ENCODE measurements around the gene BLOC1S4.

The BLOC1S4 gene

DNA sequence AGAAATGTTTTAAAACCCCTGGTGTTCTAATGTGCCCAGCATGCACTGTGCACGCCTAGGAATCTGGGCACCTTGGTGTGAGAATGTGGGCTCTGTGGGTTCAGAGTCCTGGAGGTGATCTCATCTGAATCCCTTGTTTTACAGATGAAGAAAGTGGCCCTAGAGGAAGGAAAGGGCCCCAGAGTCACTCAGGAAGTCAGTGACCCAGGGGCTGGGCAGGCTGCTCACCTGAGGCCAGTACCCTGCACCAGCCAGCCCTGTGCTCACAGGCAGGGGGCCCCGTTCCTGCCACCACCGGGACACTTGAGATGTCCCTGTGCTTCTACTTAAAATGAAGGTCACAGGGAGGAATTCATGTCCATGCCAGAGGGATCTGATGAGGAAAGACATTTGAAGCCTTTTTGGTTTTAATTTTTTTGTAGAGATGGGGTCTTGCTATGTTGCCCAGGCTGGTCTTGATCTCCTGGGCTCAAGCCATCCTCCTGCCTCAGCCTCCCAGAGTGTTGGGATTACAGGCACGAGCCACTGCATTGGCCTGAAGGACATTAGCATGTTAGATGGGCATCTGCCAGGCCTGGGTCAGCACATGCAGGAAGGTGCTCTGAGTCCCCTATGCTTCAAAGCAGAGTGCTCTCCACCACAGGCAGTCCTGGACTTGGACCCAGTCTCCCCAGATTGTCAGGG, 29.7 kb upstream of the BLOC1S4 start:
- DNase-seq (no peak), ATAC-seq (no peak)
- no peaks in the 10 kb centered on the region for H3K27me3 Mint-ChIP-seq
- peak overlapping the region in 1 of 2 donors; percentile 75 for H3K27ac Mint-ChIP-seq
- no peak overlapping the region for H3K4me3 Mint-ChIP-seq
- H3K9me3 Mint-ChIP-seq = no peaks in the 10 kb centered on the region
- peaks cover 65% of the 10 kb centered on the region for H3K4me1 Mint-ChIP-seq

GRCh38 chr4:6687947-6688878, 27.8 kb upstream of the BLOC1S4 start:
- H3K4me3 Mint-ChIP-seq = peak overlapping the region; percentile 78 to 91
- H3K4me1 Mint-ChIP-seq = peaks cover 70% of the 10 kb centered on the region
- H3K9me3 Mint-ChIP-seq = no peaks in the 10 kb centered on the region
- no peak for DNase-seq
- ATAC-seq = no peak
- no peaks in the 10 kb centered on the region for H3K27me3 Mint-ChIP-seq
- no peak overlapping the region for H3K27ac Mint-ChIP-seq

DNA sequence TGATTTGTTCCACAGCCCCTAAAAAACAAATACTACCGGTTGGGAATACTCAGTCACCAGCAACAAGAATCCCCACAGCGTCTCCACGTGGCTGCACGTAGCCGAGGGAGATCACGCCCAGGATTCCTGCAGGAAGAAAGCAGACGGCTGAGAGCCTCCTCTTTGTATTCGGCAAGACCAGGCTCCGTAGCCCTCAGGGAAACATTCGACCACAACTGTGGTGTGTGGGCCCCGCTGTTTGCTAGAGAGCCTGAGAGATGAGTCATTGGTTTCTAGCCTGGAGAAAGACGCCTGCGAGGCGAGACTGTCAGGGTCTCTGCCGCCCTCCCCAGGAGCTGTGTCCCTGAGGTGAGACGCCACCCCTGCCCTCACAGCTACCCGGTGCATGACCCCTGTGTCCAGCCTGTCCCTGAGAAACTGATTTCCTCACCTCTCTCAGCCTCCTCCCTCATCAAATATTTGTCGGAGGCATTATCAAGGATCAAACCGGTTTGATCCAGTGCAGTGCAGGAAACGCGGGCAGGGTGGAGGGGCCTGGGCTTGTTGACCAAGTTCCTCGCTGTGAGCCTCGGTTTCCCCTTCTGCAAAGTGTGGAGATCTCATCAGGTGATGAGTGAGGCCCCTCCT, 27.0 kb upstream of the BLOC1S4 start:
- H3K27ac Mint-ChIP-seq = peak overlapping the region; percentile 93 to 97
- peaks cover 78% of the 10 kb centered on the region for H3K4me1 Mint-ChIP-seq
- ATAC-seq (peak; percentile 93), DNase-seq (peak; percentile 75 to 85)
- peak overlapping the region; percentile 78 to 91 for H3K4me3 Mint-ChIP-seq
- H3K27me3 Mint-ChIP-seq = no peaks in the 10 kb centered on the region
- H3K9me3 Mint-ChIP-seq = no peaks in the 10 kb centered on the region

- H3K27ac Mint-ChIP-seq = peak overlapping the region; percentile 93 to 97
- H3K27me3 Mint-ChIP-seq = no peaks in the 10 kb centered on the region
- DNase-seq = no peak
- peak; percentile 16 for ATAC-seq
- H3K9me3 Mint-ChIP-seq = no peaks in the 10 kb centered on the region
- peaks cover 83% of the 10 kb centered on the region for H3K4me1 Mint-ChIP-seq
- peak overlapping the region; percentile 78 to 91 for H3K4me3 Mint-ChIP-seq
Measured at GRCh38 chr4:6689506-6689960, 26.4 kb upstream of the BLOC1S4 start.

- H3K27ac Mint-ChIP-seq = peak overlapping the region; percentile 68 to 98
Measured at GRCh38 chr4:6692379-6692778, 23.6 kb upstream of the BLOC1S4 start.

DNA sequence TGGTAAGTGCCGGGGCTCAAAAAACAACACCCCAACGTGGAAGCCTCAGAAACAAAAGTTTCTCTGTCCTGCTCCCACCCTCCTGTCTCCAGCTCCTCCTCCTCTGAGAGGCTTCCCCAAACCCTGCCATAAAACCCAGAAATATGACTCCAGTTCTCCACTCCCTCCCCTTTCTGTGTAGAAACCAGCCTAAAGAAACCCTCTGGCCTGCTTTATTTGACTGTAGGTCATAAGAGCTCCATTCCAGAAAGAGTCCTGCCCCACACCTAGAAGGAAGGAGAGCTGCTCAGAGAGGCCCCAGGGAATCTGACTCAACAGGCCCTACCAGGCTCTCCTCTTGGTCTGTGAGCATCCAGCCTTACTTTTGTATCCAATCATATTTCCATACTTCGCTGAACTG, 23.2 kb upstream of the BLOC1S4 start:
- Mint-ChIP-seq H3K27me3 (no peaks in the 10 kb centered on the region), H3K4me1 (peaks cover 90% of the 10 kb centered on the region), H3K27ac (peak overlapping the region; percentile 68 to 98), H3K4me3 (peak overlapping the region in 1 of 2 donors; percentile 81), H3K9me3 (no peaks in the 10 kb centered on the region)
- no peak for ATAC-seq
- DNase-seq = no peak

More at GRCh38 chr4:6692379-6692778, 23.6 kb upstream of the BLOC1S4 start:
- no peaks in the 10 kb centered on the region for H3K27me3 Mint-ChIP-seq
- DNase-seq = no peak
- peaks cover 92% of the 10 kb centered on the region for H3K4me1 Mint-ChIP-seq
- H3K4me3 Mint-ChIP-seq = peak overlapping the region in 1 of 2 donors; percentile 81
- H3K9me3 Mint-ChIP-seq = no peaks in the 10 kb centered on the region
- no peak for ATAC-seq

DNA sequence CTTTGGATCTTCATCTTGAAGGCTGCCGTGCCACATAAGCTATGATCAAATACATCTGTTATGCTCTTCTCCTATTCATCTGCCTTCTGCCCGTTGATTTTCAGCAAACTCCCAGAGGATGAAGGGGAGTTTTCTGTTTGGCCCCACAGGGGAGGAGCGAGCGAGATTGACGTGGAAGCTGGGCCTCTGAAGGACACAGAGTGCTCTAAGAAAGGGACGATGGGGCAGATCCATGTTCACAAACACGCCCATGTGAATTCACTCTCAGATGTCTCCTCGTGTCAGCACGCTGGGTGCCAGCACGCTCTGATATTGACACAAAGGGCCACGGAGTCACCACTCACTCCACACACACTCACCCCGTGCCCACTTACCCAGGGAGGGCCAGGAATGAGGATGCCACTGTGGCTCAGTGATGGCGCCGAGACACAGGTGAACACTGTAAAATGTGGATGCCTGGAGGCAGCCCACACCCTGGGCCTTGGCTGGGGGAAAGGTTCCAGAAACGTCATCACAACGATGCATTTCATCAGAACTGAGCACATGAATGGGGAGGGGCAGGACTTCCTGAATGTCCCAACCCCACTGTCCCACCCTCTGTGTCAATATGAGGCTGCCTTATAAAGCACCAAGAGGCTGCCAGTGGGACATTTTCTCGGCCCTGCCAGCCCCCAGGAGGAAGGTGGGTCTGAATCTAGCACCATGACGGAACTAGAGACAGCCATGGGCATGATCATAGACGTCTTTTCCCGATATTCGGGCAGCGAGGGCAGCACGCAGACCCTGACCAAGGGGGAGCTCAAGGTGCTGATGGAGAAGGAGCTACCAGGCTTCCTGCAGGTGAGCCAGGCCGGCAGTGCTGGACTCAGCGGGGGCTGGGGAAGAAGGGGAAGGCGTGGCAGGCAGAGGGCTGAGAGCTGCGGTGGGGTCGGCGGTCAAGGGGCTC, 22.5 kb upstream of the BLOC1S4 start, which contains the start of gene S100P:
TSS of gene S100P (plus strand) at position 648 of the 946 bp plus-strand sequence. CDS start at position 703, 55 bp downstream.
- Mint-ChIP-seq H3K27ac (peak within 1 kb of the TSS; percentile 97 to 98), H3K9me3 (no peaks in the 10 kb centered on the region), H3K27me3 (no peaks in the 10 kb centered on the region), H3K4me3 (peak within 1 kb of the TSS; percentile 79 to 81), H3K4me1 (peaks cover 90% of the 10 kb centered on the region)
- ATAC-seq = no peak
- no peak for DNase-seq

GRCh38 chr4:6694177-6694901, 21.6 kb upstream of the BLOC1S4 start:
- H3K27me3 Mint-ChIP-seq = no peaks in the 10 kb centered on the region
- H3K27ac Mint-ChIP-seq = peak overlapping the region; percentile 97 to 98
- H3K4me3 Mint-ChIP-seq = peak overlapping the region; percentile 79 to 81
- DNase-seq (no peak), ATAC-seq (peak; percentile 8)
- H3K4me1 Mint-ChIP-seq = peaks cover 88% of the 10 kb centered on the region
- H3K9me3 Mint-ChIP-seq = no peaks in the 10 kb centered on the region

DNA sequence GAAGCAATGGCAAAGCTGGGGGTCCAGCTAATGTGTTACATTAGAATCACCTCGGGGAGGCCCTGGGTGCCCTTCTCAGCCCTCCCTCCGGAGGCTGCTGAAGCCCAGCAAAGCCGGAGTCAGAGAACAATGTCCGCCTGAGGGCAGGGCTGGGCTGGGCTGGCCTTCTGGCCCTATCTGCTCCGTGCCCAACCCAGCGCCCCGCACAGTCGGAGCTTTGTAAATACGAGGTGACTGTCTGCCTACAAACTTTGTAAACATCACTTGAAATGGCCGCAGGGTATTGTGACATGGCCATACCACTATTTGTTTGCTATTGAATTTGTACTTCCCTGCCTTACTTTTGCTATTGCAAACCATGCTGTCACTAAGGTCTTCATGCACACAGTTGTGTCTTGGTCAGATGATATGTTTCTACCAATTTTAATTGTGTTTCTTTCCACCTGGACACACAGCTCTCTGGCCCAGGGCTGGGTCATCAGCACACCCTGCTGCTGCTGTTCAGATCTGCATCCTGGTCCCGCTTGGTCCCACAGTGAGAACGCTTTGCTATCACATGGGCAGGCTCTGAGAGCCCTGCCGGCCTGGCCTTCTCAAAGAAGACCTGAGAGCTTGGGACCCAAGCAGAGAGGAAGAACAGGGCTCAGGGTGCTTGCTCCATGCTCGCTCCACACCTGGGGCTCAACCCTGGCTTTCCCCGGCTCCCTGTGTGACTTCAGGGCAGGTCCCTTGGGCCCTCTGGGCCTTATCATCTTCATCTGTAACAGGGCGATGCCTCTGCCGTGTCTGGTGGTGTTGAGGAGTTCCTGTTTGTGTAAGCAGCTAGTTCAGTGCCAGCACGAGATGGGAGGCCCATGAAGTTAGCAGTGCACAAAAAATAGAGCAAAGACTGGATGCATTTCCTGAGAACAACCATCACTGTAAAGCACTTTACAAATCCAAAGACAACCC, 20.0 kb upstream of the BLOC1S4 start:
- peaks cover 79% of the 10 kb centered on the region for H3K4me1 Mint-ChIP-seq
- peak overlapping the region; percentile 72 to 81 for H3K4me3 Mint-ChIP-seq
- no peaks in the 10 kb centered on the region for H3K9me3 Mint-ChIP-seq
- DNase-seq (peak in 1 of 2 donors; percentile 52), ATAC-seq (peak; percentile 68)
- peak overlapping the region; percentile 97 to 99 for H3K27ac Mint-ChIP-seq
- no peaks in the 10 kb centered on the region for H3K27me3 Mint-ChIP-seq

GRCh38 chr4:6696611-6697010, 19.4 kb upstream of the BLOC1S4 start:
- H3K4me3 Mint-ChIP-seq = peak overlapping the region; percentile 72 to 81
- H3K9me3 Mint-ChIP-seq = no peaks in the 10 kb centered on the region
- peak; percentile 56 for ATAC-seq
- no peak for DNase-seq
- no peaks in the 10 kb centered on the region for H3K27me3 Mint-ChIP-seq
- peaks cover 75% of the 10 kb centered on the region for H3K4me1 Mint-ChIP-seq
- peak overlapping the region; percentile 97 to 99 for H3K27ac Mint-ChIP-seq

GRCh38 chr4:6697131-6697530, 18.8 kb upstream of the BLOC1S4 start:
- Mint-ChIP-seq H3K4me3 (peak overlapping the region in 1 of 2 donors; percentile 81), H3K27ac (peak overlapping the region in 1 of 2 donors; percentile 21), H3K4me1 (peaks cover 74% of the 10 kb centered on the region), H3K27me3 (no peaks in the 10 kb centered on the region), H3K9me3 (no peaks in the 10 kb centered on the region)
- ATAC-seq (no peak), DNase-seq (no peak)

DNA sequence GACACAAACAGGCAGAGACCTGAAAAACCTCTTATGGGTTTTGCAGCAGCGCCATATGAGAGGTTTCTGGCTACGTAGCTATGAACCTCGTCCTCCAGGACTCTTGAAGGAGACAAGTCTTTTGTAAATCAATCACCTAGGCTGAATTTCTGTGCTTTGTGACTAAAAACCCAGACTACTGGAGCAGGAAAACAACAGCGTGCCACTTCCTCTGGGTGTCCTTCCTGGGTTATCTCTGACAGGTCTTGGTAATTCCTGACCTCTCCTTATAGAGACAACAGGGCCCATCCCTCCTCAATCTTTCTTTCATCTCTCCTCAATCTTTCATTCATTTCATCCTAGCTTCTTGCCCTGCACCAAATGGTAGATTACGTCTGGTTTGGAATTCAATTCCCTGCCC, 16.6 kb upstream of the BLOC1S4 start:
- Mint-ChIP-seq H3K4me1 (peaks cover 64% of the 10 kb centered on the region), H3K27ac (peak overlapping the region in 1 of 2 donors; percentile 42), H3K4me3 (no peak overlapping the region), H3K27me3 (no peaks in the 10 kb centered on the region), H3K9me3 (peaks cover 0 to 5% of the 10 kb centered on the region in 2 donors)
- ATAC-seq (no peak), DNase-seq (no peak)

DNA sequence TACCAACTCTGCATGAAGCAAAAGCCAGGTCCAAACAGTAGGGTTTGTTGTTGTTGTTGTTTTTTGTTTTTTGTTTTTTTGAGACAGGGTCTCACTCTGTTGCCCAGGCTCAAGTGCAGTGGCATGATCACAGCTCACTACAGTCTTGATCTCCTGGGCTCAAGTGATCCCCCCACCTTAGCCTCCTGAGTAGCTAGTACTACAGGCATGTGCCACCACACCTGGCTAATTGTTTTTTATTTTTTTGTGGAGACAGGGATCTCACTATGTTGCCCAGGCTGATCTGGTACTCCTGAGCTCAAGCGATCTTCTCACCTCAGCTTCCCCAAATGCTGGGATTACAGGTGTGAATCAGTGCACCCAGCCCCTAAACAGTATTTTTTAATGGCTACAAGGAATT, 16.1 kb upstream of the BLOC1S4 start:
- H3K4me1 Mint-ChIP-seq = peaks cover 64% of the 10 kb centered on the region
- ATAC-seq = no peak
- H3K27me3 Mint-ChIP-seq = no peaks in the 10 kb centered on the region
- H3K4me3 Mint-ChIP-seq = no peak overlapping the region
- H3K27ac Mint-ChIP-seq = peak overlapping the region in 1 of 2 donors; percentile 42
- H3K9me3 Mint-ChIP-seq = peaks cover 0 to 5% of the 10 kb centered on the region in 2 donors
- no peak for DNase-seq

Data from stimulated activated naive CD8-positive, alpha-beta T cell treated with anti-CD3 and anti-CD28 coated beads, Interleukin-15, amount 100 ng/mL, for 72 hours (primary cell).